Measurements from ENCODE around the gene RASGEF1B.
"Not testable (repeated sequence)": the region's sequence is repeated elsewhere in the genome, so short reads cannot be mapped to it uniquely, and the experiment has no call there.

Gene RASGEF1B

DNA sequence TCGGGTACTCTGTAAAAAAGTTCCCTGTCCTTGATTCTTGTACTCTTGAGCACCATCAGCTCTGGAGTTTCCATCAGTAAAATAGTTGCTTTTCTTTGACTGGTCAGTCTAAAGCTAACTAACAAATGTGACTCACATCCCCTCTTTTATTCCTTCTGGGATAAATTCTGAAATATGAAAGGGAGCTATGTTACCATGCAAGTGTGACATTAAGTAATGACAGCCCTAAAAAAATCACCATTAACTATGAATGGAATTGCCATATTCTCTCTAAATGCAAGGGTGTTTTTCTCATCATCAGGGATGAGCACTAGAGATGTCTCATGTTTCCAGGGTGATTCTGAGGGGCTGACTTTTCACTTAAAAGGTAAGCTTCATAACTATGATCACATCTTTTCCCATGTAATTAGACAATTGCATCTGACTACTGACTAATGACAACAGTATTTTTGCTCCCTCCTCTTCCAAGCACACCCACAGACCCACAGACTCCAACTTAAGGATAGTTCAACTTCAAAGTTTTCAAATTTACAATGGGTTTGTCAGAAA lies 26.9 kb upstream of the RASGEF1B start:
- no peak for DNase-seq (ENCODE audit: extremely low read depth in 1 of 2, low read depth in 1 of 2)

DNA sequence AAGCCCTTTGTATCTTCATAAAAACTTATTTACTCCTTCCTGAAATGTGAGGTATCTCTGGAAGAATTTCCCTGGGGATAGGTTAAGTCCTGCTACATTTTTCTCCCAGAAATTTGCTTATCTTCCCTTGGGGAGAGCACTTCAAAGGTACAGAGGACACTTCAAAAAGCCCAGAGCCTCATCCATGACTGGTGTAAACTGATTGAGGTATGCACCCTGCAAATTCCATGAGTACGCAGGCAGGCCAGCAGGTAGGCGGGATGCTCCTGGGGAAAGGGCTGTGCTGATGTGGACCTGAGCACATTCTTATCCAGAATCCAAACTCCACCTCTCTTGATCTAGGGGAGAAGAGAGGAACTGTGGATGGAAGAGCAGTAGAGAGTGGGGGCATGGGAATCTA lies 26.3 kb upstream of the RASGEF1B start:
- no peak for DNase-seq (ENCODE audit: extremely low read depth in 1 of 2, low read depth in 1 of 2)

DNA sequence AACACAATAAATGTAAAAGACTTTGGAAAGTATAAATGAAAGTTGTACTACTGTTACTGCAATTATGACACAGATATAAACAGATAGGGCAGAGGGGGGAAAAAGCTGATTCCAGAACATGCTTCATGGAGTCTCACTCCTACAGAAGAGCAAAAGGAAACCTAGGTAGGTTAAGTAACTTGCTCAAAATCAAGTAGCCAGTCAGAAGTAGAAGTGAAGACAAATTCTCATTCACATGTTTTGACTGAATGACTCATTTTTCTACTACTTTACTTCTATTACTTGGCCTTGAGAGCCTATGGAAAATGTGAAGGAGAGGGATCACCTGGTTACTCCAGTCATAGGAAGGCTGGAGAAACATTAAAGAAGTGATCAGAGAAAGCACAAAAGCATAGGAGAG lies 23.6 kb upstream of the RASGEF1B start:
- DNase-seq (ENCODE audit: extremely low read depth in 1 of 2, low read depth in 1 of 2), result no peak

DNA sequence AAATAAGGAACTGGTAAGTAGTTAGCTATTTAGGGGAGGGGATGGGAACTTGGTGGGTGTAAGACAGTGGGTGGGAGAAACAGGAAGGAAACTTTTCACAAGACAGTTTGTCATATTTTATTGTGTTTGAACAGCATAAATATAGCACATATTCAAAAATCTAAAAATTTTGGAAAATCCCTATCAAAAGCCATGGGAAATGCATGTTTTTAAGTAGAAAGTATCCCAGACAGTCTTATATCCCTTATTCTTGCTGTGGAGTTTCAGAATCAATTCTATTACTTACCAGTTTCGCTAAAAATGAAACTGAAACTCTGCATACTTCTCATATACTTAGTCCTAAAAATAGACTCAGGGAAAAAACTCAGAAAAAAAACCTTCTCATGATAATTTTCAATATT lies 22.3 kb upstream of the RASGEF1B start:
- no peak for DNase-seq (ENCODE audit: extremely low read depth in 1 of 2, low read depth in 1 of 2)

DNA sequence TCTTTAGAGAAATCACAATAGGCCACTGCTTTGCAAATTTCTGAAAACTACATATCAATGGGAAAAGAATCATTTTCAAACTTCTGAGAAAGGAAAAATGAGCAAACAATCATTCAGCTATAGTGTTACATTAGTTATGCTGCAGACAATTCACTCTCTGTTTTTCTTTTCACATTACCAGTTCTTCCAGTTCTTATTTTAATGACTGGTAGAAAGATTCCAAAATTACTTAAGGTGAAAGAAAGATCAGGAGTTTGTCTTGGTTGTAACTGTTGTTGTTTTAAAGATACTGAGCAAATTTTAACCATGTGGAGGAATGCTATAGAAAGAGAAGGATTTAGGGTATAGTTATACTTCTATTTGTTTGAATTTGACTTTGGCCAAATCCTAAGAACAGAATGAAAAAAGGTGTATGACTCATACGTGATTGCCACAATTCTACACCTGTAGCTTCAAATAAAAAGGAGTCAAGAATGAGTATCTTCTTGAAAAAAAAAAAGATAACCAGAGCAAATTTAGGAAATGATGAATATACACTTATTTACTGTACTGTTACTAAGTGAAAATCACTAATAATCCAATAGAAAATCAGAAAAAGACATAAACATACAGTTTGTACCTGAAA lies 21.0 kb upstream of the RASGEF1B start:
- DNase-seq (ENCODE audit: extremely low read depth in 1 of 2, low read depth in 1 of 2), result no peak

DNA sequence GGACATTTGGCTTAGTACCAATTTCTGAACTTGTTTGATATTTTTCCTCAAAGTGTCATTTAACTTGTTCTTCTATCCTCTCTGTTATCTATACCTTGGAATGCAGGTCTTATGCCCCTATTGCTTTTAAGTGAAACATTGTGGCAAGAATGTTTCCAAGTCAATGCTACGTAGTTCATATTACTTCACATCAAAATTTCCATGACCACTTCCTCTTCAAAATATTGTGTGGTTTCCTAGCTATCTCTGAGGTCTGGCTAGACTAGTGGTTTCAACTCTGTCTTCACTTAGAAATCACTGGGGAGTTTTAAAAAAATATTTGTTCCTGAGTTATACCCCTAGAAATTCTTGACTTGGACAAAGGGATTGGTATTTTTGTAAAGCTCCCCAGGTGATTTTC lies 20.2 kb upstream of the RASGEF1B start:
- DNase-seq (ENCODE audit: extremely low read depth in 1 of 2, low read depth in 1 of 2), result no peak

DNA sequence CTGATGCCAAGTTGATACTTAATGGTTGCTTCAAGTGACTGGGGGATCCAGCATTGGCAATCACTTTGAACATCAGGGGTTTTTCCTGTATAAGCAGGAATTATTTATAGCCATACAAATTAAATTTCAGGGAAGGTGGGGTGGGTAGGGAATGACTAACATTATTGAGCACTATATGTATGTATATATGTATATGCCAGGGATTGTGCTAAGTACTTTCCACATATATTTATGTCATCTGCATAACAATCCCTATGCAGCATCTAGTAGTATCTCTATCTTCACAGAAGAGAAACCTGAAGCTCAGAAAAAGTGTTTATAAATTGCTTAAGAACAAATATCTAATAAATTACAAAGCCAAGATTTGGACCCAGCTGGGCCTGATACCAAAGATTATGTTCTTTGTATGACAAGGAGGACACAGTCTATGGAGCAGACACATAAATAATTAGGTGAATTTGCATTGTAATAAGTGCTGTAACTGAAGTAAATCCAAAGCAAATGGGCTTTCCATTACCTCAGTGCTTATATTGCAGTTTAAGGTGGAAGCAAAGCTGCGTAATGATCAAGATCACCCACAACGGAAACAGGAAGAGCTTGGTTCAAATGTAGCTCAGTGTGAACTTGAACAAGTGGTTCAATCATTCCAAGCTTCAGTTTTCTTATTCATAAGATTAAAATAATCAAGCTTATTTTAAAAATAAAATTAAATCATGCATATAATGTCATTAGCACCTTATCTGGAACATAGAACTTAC lies 18.9 kb upstream of the RASGEF1B start:
- no peak for DNase-seq (ENCODE audit: extremely low read depth in 1 of 2, low read depth in 1 of 2)

DNA sequence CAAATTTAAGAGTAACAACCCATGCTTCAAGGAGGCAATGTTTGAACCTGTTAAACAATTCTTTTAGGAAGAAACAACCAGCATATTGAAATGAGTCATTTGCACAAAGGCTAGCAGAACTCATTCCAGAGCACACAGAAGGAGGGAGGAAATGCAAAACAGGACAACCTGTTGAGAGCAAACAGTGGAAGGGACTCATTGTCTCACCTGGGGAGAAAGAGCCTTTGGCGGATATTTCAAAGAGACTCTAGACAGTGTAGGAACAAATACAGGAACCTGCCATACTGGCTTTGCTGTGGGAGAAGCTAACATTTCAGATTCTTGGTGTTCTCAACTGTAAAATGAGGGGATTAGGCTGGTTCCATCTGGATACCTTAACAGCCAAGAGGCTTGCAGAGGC lies 14.8 kb upstream of the RASGEF1B start:
- DNase-seq (ENCODE audit: extremely low read depth in 1 of 2, low read depth in 1 of 2), result no peak

DNA sequence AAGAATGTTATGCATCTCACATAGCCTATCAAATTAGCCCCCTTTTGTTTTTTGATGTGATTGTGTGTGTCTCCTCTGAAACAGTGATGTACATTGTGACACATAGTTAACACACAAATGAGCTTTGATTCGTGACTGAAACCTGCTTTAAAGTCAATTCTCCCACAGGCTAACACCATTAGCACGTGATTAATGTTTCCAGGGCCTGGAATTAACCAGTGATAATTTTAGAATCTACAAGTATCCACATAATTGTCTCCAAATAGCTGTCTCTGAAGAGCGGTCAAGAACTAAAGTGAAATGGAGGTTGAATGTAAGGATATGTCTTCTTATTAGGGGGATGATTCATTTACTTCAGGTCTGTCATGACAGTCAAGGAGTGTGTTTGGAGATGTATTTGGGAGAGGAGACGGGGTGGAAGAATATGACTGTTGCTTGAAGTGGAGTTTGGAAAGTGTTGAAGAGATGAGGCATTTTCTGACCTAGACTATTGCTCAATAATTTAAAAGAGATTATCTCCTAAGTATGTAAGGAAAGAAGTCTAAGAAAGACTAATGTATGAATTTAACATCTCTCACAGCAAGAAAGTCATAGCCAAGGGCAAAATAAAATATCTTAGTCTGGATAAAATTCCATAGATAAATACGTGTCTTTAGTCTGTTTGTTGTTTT lies 13.7 kb upstream of the RASGEF1B start:
- DNase-seq (ENCODE audit: extremely low read depth in 1 of 2, low read depth in 1 of 2), result no peak

DNA sequence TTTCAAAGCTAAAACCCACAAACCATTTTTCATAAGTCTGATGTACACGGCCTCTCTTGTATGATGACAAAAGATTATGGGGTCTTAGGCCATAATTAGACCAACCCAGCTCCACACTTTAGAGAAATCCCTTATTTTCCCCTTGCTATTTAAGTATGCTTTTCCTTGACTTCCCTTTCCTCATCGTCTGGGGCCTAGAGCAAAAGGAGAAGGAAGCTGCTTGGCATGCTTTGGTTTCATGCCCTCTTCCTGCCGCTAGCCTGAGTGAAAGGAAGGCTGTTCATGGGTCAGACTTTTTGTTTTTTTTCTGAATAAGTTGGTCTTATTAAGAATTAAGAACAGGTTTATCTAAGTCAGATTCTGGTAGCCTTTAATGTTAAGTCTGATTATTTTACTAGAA lies 10.6 kb upstream of the RASGEF1B start:
- DNase-seq (ENCODE audit: extremely low read depth in 1 of 2, low read depth in 1 of 2), result no peak

DNA sequence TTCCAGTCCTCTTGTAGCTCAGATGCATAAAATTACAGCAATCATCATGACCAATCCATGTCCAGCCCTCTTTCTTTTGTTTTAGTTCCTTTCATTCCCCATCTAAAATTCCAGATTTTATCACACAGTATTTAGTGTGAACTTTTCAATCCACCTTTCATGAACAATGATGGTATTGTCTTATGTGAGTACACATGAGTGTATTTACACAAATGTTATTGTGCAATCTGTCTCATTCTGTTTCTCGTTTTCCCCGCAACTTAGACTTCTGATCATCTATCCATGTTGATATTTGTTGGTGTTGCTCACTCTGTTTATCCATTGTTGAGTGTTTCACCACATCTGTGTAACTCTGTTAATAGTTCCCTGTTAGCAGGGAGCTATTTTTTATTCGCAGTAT lies 9.4 kb upstream of the RASGEF1B start:
- no peak for DNase-seq (ENCODE audit: extremely low read depth in 1 of 2, low read depth in 1 of 2)

DNA sequence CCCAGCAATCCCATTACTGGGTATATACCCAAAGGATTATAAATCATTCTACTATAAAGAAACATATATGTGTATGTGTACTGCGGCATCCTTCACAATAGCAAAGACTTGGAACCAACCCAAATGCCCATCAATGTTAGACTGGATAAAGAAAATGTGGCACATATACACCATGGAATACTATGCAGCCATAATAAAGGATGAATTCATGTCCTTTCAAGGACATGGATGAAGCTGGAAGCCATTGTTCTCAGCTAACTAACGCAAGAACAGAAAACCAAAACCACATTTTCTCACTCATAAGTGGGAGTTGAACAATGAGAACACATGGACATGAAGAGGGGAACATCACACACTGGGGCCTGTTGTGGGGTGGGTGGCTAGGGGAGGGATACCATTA lies 7.9 kb upstream of the RASGEF1B start:
- DNase-seq (ENCODE audit: extremely low read depth in 1 of 2, low read depth in 1 of 2), result not testable (repeated sequence)

DNA sequence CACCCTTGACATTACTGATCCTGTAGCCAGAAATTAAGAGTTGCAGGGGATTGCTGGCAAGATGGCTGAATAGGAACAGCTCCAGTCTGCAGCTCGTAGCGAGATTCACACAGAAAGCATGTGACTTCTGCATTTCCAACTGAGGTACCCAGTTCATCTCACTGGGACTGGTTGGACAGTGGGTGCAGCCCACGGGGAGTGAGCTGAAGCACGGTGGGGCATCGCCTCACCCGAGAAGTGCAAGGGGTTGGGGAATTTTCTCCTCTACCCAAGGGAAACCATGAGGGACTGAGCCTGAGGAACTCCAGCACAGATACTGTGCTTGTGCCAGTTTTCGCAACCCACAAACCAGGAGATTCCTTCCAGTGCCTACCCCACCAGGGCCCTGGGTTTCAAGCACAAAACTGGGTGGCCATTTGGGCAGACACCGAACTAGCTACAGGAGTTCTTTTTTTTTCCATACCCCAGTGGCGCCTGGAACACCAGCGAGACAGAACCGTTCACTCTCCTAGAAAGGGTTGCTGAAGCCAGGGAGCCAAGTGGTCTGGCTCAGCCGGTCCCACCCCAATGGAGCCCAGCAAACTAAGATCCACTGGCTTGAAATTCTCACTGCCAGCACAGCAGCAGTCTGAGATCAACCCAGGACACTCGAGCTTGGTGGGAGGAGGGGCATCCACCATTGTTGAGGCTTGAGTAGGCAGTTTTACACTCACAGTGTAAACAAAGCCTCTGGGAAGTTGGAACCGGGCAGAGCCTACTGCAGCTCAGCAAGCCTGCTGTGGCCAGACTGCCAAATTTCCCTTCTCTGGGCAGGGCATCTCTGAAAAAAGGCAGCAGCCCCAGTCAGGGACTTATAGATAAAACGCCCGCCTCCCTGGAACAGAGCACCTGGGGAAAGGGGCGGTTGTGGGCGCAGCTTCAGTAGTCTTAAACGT lies 1.9 kb upstream of the RASGEF1B start:
- not testable (repeated sequence) for DNase-seq (ENCODE audit: extremely low read depth in 1 of 2, low read depth in 1 of 2)

DNA sequence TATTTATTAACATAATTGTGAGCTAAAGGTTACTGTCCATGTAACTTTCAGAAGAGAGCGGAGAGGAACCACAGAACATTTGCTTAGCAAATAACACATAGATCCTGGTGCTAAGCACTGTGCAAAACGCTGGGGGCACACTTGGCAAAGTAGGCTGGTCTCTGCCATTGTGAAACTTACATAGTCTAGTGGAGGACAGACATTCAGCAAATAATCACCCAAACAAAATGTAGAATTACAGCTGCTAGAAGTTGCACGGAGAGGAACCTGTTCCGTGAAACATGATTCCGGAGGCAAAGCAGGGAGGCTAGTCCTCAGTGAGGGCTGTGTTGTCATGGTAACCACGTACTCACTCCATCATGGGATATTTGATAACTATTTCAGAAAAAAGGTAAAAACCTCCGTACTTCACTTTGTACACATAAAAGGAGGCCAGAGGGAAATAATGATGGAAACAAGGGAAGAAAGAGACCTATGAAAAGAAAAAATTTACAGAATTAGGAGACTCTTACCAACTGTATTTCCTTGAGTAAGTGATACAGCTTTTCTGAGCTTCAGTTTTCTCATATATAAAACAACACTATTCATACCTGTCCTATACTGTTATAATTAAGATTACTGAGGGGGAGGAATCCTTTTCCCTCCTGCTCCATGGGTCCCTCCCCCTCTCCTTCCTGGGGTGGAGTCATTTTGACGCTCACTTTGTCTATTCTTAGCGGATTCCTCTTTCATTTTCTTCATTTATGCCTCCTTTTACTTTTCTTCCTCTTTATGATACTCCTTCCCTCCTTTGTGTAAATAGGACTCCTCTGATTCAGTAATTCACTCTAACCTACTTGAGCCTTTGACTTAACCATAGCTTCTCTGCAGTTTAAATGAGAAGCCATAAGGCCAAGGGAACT lies 825 bp upstream of the RASGEF1B start:
- DNase-seq (ENCODE audit: extremely low read depth in 1 of 2, low read depth in 1 of 2), result no peak

DNA sequence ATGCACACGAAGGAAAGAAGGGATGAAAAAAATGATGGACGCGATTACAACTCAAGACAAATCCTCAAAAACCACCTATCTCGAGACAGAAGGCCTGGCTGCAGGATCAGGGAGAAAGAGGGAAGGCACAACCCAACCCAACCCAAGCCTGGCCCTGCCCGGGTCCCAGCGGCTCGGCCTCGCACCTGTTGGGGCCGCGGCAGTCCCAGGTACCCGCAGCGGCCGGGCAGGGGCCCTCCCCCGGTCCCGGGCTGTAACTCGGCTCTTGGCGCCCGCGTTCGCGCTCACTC lies 464 bp downstream of the RASGEF1B start:
- no peak for DNase-seq (ENCODE audit: extremely low read depth in 1 of 2, low read depth in 1 of 2)

DNA sequence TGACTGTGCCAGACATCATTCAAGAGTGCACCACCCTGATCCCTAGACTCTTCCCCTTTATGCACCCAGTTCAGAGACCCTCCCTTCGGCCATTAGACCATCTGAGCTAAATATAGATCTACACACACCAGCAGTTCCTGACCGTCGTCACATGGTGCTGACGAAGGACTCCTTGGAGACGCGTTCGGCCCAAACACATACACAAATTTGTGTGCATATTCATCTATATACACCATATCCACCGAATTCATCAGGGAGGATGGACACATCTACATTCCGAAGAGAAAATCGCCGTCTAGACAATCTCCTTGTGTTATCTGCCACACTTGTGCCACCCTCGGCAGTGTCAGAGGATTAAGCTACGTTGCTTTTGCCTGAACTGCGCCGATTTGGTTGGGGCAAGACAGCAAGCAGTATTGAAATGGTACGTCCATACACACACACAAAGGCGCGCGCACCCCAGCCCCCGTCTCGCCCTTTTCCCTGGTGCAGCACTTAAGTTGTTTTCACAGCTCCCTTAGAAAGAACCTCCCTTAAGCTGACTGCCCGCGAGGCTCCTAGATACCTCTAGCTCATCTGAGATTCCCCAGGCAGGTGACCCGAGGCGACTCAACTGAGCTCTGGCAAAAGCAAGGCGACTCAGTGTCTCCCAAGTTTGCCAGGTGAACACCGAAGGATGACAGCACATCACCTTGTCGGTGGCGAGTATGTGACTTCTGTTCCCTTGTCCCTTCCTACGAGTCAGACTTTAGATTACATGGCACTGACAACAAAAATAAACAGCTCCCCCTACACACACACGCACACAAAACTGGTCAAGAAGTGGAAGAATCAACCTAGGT lies 1.0 kb downstream of the RASGEF1B start:
- peak in 1 of 2 donors; percentile 11 for DNase-seq (ENCODE audit: extremely low read depth in 1 of 2, low read depth in 1 of 2)

DNA sequence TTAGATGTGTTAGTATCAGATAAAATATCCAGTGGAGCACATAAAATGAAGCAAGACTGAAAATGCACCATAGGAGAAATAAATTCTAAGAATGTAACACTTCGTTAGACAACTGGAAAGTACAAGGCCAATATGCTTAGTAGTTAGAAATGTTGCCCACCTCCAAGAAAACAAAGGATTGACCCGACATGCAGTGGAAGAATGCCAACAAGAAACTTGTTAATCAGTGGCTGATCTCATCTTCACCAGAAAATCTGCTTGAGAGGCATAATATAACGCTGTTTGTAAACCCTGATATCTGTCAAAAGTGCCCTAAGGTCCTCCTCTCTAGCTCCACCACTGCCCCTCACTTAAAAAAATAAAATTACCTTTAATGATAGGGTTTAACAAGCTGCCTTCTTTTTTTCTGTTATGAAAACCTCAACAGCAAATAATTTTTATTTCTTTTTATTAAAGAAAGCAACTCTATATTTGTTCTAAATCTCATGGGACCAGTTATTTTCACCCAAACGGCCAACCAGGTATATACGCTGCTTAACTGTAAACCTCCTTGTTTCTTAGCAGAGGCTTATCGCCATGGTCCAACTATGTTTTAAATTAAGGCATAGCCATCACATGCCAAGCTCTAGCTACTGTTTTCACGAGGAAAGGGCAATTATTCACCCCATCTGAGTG lies 1.8 kb downstream of the RASGEF1B start:
- no peak for DNase-seq (ENCODE audit: extremely low read depth in 1 of 2, low read depth in 1 of 2)

DNA sequence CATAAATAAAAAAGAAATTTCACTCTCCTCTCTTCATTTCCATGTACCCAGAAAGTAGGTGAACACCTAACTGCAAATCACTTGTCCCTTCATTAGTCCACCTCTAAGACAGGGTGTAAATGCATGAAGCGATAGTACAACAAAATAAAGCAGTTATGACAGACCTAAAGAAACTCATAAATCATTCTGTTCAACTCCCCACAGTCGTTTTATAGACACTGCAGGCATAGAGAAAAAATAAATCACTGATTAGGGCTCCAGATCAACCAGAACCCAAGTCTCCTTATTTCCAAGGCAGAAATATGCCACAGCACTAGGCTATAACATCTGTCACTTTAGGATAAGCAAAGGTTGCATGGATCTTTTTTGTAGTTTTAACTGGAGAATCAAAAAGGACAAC lies 3.0 kb downstream of the RASGEF1B start:
- DNase-seq (ENCODE audit: extremely low read depth in 1 of 2, low read depth in 1 of 2), result no peak

DNA sequence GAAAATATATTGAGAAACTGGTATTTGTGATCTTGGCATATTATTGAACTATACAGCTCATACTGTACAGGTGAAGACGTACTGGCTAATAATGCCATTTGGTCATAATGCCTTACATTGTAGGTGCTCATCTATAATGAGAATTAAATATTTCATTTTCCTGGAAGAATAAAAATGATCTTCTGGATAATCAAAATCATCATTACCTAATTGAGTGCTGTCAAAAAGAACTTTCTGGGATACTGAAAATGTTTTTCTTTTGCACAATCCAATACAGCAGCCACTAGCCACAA lies 4.1 kb downstream of the RASGEF1B start:
- no peak for DNase-seq (ENCODE audit: extremely low read depth in 1 of 2, low read depth in 1 of 2)

Data from activated CD8-positive, alpha-beta memory T cell treated with anti-CD3 and anti-CD28 coated beads for 1 hour (primary cell).